WTC11 (cell line): Measurements from ENCODE around the gene PCDH10. TPM values are rescaled to one million over a fixed set of nuclear protein-coding genes. Genes with fewer than 3 reads are reported as not detected.

ENCODE experiments used
- ATAC-seq: fragments of 200-7000 bp; cut with Tn5 transposase; 2 replicates; pipeline ENCODE4 v1.10.0; 2021; ENCODE audit warnings: mild to moderate bottlenecking, moderate library complexity
- CTCF ChIA-PET: fragments of 300-600 bp; sonication (Branson Sonifier 250); formaldehyde crosslinking; loops from one replicate; lab custom pipeline; 2021; ENCODE audit warnings: antibody characterized with exemption; lab: Charles Lee
- POLR2A ChIA-PET: fragments of 350-600 bp; sonication (Branson Sonifier 250); formaldehyde crosslinking; loops from one replicate; lab custom pipeline; 2021; ENCODE audit warnings: antibody characterized with exemption; lab: Charles Lee
- DNase-seq: peaks from one replicate; pipeline ENCODE4 v3.0.0; 2021; ENCODE audit warnings: low spot score
- H3K27ac Mint-ChIP-seq: 2 replicates; pipeline ENCODE4 v1.8.0; 2021; ENCODE audit warnings: mixed read lengths
- H3K27me3 Mint-ChIP-seq: 2 replicates; pipeline ENCODE4 v1.8.0; 2021; ENCODE audit warnings: low read depth, mild to moderate bottlenecking, moderate library complexity, mixed read lengths
- H3K36me3 Mint-ChIP-seq: 2 replicates; pipeline ENCODE4 v1.8.0; 2021; ENCODE audit warnings: mixed read lengths
- H3K4me1 Mint-ChIP-seq: 2 replicates; pipeline ENCODE4 v1.8.0; 2022; ENCODE audit warnings: mixed read lengths
- H3K4me3 Mint-ChIP-seq: 2 replicates; pipeline ENCODE4 v1.8.0; 2021; ENCODE audit warnings: mild to moderate bottlenecking, moderate library complexity, mixed read lengths
- H3K9me3 Mint-ChIP-seq: 2 replicates; pipeline ENCODE4 v1.8.0; 2021; ENCODE audit warnings: mixed read lengths
- CREM ChIP-seq: sonication (generic); formaldehyde crosslinking; IDR thresholded peaks from 2 replicates; pipeline ENCODE4 v1.8.1; 2022; ENCODE audit warnings: mild to moderate bottlenecking, missing genetic modification reagents, moderate library complexity
- E2F1 ChIP-seq: sonication (generic); formaldehyde crosslinking; IDR thresholded peaks from 2 replicates; pipeline ENCODE4 v1.8.0; 2022; ENCODE audit warnings: mild to moderate bottlenecking, missing genetic modification reagents
- E2F4 ChIP-seq: sonication (generic); formaldehyde crosslinking; IDR thresholded peaks from 2 replicates; pipeline ENCODE4 v1.8.1; 2022; ENCODE audit warnings: low read depth, mild to moderate bottlenecking, moderate library complexity, missing genetic modification reagents, borderline replicate concordance
- EMX1 ChIP-seq: fragments of 250-450 bp; sonication (Bioruptor Pico); IDR thresholded peaks from 2 replicates; pipeline ENCODE4 v1.8.0; 2021; ENCODE audit warnings: mild to moderate bottlenecking
- ERG ChIP-seq: fragments of 250-450 bp; sonication (Bioruptor Pico); IDR thresholded peaks from 2 replicates; pipeline ENCODE4 v1.8.0; 2021; ENCODE audit warnings: mild to moderate bottlenecking
- NFYB ChIP-seq: sonication (generic); formaldehyde crosslinking; conservative IDR thresholded peaks from 2 replicates; pipeline ENCODE4 v1.8.0; 2022; ENCODE audit warnings: low read depth, missing genetic modification reagents
- NR2C2 ChIP-seq: sonication (generic); formaldehyde crosslinking; IDR thresholded peaks from 2 replicates; pipeline ENCODE4 v1.8.0; 2022; ENCODE audit warnings: mild to moderate bottlenecking, missing genetic modification reagents
- NR3C1 ChIP-seq: sonication (generic); formaldehyde crosslinking; conservative IDR thresholded peaks from 2 replicates; pipeline ENCODE4 v1.8.1; 2023; ENCODE audit warnings: low read depth, mild to moderate bottlenecking, missing genetic modification reagents
- PRDM15 ChIP-seq: sonication (generic); formaldehyde crosslinking; IDR thresholded peaks from 2 replicates; pipeline ENCODE4 v1.8.0; 2022; ENCODE audit warnings: missing genetic modification reagents
- PRRX2 ChIP-seq: fragments of 250-450 bp; sonication (Bioruptor Pico); IDR thresholded peaks from 2 replicates; pipeline ENCODE4 v1.8.0; 2021; ENCODE audit warnings: mild to moderate bottlenecking
- RELA ChIP-seq: sonication (generic); formaldehyde crosslinking; IDR thresholded peaks from 2 replicates; pipeline ENCODE4 v1.8.1; 2022; ENCODE audit warnings: missing genetic modification reagents, mild to moderate bottlenecking, borderline replicate concordance
- RORB ChIP-seq: fragments of 250-450 bp; sonication (Bioruptor Pico); IDR thresholded peaks from 2 replicates; pipeline ENCODE4 v1.9.0; 2021; ENCODE audit warnings: mild to moderate bottlenecking
- SOX15 ChIP-seq: fragments of 250-450 bp; sonication (Bioruptor Pico); IDR thresholded peaks from 2 replicates; pipeline ENCODE4 v1.9.0; 2021; ENCODE audit warnings: mild to moderate bottlenecking
- SP1 ChIP-seq: sonication (generic); formaldehyde crosslinking; conservative IDR thresholded peaks from 2 replicates; pipeline ENCODE4 v1.8.1; 2022; ENCODE audit warnings: missing genetic modification reagents
- TCF7 ChIP-seq: sonication (generic); formaldehyde crosslinking; IDR thresholded peaks from 2 replicates; pipeline ENCODE4 v1.8.0; 2022; ENCODE audit warnings: mild to moderate bottlenecking, low read depth, missing genetic modification reagents, moderate library complexity
- ZNF317 ChIP-seq: sonication (generic); formaldehyde crosslinking; IDR thresholded peaks from 2 replicates; pipeline ENCODE4 v1.8.1; 2023; ENCODE audit warnings: low read depth, mild to moderate bottlenecking, moderate library complexity, missing genetic modification reagents, borderline replicate concordance
- ZNF423 ChIP-seq: fragments of 250-450 bp; sonication (Bioruptor Pico); IDR thresholded peaks from 2 replicates; pipeline ENCODE4 v2.1.2; 2022; ENCODE audit warnings: mild to moderate bottlenecking, moderate library complexity
- ZNF532 ChIP-seq: fragments of 250-450 bp; sonication (Bioruptor Pico); IDR thresholded peaks from 2 replicates; pipeline ENCODE4 v1.9.0; 2021; ENCODE audit warnings: mild to moderate bottlenecking, borderline replicate concordance
- total RNA-seq: library from RNA; stranded (reverse); gene quantifications from 3 replicates; pipeline ENCODE4 v1.2.3, GENCODE V29; 2021

Gene PCDH10
- total RNA-seq, 1 experiment from 2014 or later, result 7.8 TPM

- no peaks in the 10 kb centered on the region for H3K9me3 Mint-ChIP-seq
- H3K27me3 Mint-ChIP-seq, result no peaks in the 10 kb centered on the region
- peaks cover 8% of the 10 kb centered on the region for H3K4me1 Mint-ChIP-seq
- no peak overlapping the region for H3K4me3 Mint-ChIP-seq
- H3K27ac Mint-ChIP-seq, result no peak overlapping the region
- ATAC-seq, result no peak
- ChIA-PET POLR2A (no interaction called here), CTCF (interaction anchor here (1.4 kb wide), 1 partner anchor 24 kb away, joined by 5 read pairs; no protein-coding TSS in a partner anchor)
- no peak for TF ChIP-seq E2F1 (CRISPR knock-in tag)
- no peak for TF ChIP-seq CREM
- TF ChIP-seq ZNF423, result no peak
- no peak for TF ChIP-seq EMX1 (CRISPR knock-in tag)
- no peak for TF ChIP-seq NR2C2
- TF ChIP-seq SOX15 (CRISPR knock-in tag), result no peak
- DNase-seq, result no peak
- no peaks in the 10 kb centered on the region for H3K36me3 Mint-ChIP-seq
These were observed 29.9 kb downstream of the PCDH10 start for GRCh38 chr4:133178956-133179355.

- TF ChIP-seq TCF7 (CRISPR knock-in tag) (no peak), PRRX2 (CRISPR knock-in tag) (no peak), ZNF532 (CRISPR knock-in tag) (no peak), CREM (no peak), PRDM15 (no peak)
- Mint-ChIP-seq H3K4me3 (no peak overlapping the region), H3K4me1 (no peaks in the 10 kb centered on the region), H3K27ac (no peak overlapping the region), H3K27me3 (no peaks in the 10 kb centered on the region), H3K36me3 (no peaks in the 10 kb centered on the region), H3K9me3 (no peaks in the 10 kb centered on the region)
- DNase-seq, result no peak
- ChIA-PET POLR2A (no interaction called here), CTCF (no interaction called here)
- ATAC-seq, result no peak
These were observed 37.1 kb downstream of the PCDH10 start for GRCh38 chr4:133186210-133186609.

- H3K4me3 Mint-ChIP-seq, result no peak overlapping the region
- H3K9me3 Mint-ChIP-seq, result no peaks in the 10 kb centered on the region
- TF ChIP-seq E2F4 (CRISPR knock-in tag) (no peak), NR3C1 (no peak), RORB (CRISPR knock-in tag) (no peak), SP1 (CRISPR knock-in tag) (no peak), PRRX2 (CRISPR knock-in tag) (no peak), CREM (no peak), RELA (CRISPR knock-in tag) (no peak), ZNF317 (CRISPR knock-in tag) (no peak), NFYB (CRISPR knock-in tag) (no peak), ERG (CRISPR knock-in tag) (no peak)
- no peaks in the 10 kb centered on the region for H3K36me3 Mint-ChIP-seq
- no peaks in the 10 kb centered on the region for H3K27me3 Mint-ChIP-seq
- ChIA-PET POLR2A (no interaction called here), CTCF (no interaction called here)
- H3K27ac Mint-ChIP-seq, result no peak overlapping the region
- no peaks in the 10 kb centered on the region for H3K4me1 Mint-ChIP-seq
- ATAC-seq (no peak), DNase-seq (no peak)
These were observed 37.8 kb downstream of the PCDH10 start for GRCh38 chr4:133186845-133187244.
